Stomach (tissue), 4 donors: Measurements from ENCODE around the gene MSI2.

Source experiments
- EP300 ChIP-seq: sonication (generic); formaldehyde crosslinking; IDR thresholded peaks from one replicate; pipeline ENCODE4 v1.6.1; 2017; ENCODE audit warnings: antibody characterized with exemption
- POLR2AphosphoS5 ChIP-seq, 3 donors: sonication (generic); formaldehyde crosslinking; IDR thresholded peaks; one replicate each; pipeline ENCODE4 v1.6.1; 2016; ENCODE audit warnings: antibody characterized with exemption in 3 of 3
- TF ChIP-seq, protein P1 (sequence below), 7 experiments: fragments of 450-650 bp in 4 of 7; fragments of 200-600 bp in 3 of 7; sonication (generic) in 3 of 7; IDR thresholded peaks; one replicate each; pipeline ENCODE4 v1.5.1; 2016 to 2019; ENCODE audit warnings: antibody characterized with exemption in 7 of 7, control low read depth in 2 of 7, mild to moderate bottlenecking in 1 of 7

DNA sequence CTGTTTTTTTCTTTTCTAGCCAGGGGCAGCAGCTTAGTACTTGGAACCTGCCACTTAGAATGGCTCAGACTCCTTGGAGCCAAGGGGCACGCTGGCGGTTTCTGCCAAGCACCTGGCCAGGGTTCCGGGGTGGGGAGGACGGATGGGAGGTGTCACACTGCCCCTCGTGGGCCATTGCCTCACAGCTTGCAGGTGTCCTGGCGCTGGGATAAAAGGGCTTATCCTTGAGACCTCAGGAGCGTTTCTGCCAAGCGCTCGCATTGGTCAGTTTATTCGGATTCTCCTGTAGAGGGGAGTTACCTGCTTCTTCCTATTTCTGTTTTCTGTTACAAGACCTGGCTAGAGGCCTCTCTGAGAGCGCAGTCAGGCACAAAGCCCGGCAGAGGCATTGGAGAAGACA is 234.6 kb downstream of the MSI2 start:
- TF ChIP-seq POLR2AphosphoS5 (IDR thresholded peaks at IDR 0.05) (no peak), EP300 (no peak)
- TF ChIP-seq, protein P1, sequence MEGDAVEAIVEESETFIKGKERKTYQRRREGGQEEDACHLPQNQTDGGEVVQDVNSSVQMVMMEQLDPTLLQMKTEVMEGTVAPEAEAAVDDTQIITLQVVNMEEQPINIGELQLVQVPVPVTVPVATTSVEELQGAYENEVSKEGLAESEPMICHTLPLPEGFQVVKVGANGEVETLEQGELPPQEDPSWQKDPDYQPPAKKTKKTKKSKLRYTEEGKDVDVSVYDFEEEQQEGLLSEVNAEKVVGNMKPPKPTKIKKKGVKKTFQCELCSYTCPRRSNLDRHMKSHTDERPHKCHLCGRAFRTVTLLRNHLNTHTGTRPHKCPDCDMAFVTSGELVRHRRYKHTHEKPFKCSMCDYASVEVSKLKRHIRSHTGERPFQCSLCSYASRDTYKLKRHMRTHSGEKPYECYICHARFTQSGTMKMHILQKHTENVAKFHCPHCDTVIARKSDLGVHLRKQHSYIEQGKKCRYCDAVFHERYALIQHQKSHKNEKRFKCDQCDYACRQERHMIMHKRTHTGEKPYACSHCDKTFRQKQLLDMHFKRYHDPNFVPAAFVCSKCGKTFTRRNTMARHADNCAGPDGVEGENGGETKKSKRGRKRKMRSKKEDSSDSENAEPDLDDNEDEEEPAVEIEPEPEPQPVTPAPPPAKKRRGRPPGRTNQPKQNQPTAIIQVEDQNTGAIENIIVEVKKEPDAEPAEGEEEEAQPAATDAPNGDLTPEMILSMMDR (IDR thresholded peaks at IDR 0.05) = no peak
